ENCODE measurements around the gene CLK3.
"Not testable (repeated sequence)": the region's sequence is repeated elsewhere in the genome, so short reads cannot be mapped to it uniquely, and the experiment has no call there.

The CLK3 gene

DNA sequence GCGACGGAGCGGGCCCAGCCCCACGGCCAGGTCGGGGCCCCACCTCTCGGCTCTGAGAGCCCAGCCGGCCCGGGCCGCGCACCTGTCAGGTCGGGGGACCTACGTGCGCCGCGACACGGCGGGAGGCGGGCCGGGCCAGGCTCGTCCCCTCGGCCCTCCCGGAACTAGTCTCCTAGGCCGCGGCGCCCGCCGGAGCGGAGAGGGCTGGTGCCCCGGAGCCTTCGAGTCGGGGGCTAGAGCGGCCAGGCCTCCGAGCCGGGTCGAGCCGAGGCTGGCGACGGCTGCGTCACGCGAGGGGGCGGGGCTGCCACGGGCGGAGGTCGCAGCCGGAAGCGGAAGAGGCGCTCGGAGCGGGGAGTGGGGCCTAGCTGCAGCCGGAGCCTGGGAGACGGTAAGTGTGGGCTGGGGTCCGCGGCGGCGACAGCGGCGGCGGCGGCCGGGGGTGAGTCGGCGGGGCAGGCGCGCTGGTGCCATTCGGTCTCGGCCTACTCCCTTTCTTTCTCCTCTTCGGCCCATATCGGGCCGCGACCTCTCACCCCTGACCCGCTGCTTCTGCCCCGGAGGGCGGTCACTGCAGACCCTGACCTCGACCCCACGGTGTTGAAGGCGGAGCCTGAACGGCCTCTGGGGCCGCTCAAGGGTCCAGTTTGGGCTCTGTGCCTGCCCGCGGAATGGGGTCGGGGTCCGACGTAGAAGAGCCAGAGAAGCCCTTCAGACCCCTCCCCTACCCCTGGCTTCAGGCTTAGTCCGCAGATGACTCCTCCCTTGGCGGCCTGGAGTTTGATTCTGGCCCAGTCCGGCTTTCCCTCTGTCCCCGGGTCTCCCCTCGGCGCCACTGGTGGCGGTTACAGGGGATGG is at the start of gene CLK3:
CLK3 (plus strand) TSS at position 329 of the 858 bp plus-strand sequence. CDS start 3,361 bp downstream, outside the sequence.
- peak; percentile 85 for DNase-seq (ENCODE audit: low read depth)

DNA sequence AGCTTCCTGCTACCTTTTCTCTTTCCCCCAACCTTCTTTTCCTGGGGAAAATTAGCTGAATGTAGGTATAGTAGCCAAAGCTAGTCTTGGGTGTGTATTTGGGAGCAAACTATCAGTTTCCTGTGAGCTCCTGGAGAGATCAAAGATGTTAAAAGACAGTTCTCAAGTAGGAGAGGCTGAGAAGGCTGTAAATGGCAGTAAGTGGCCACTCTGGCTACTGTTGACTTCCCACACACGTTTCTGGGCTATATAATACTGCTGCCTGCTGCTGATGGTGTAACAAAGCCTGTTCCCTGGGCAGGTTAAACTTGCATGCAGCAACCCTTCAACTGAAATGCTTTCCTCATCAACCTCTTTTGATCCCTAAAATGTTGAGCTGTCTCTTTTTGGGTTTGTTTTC is 47.0 kb upstream of the CLK3 start:
- DNase-seq (ENCODE audit: low read depth), result no peak

DNA sequence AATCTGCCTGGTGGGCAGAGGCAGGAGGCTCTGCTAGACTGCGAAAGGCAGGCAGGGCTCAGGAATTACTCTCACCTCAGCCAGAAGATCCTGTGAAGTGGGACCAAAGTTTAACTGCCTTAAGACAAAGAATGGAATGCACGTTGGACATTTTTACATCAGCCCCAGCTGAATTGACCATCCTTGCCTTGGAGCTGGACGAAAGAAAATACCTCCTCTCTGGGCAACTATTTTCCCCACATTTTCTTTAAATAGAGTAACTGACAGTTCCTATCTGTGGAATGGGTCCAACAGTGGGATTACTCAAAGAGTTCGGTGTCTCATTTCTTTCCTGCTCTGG is 45.9 kb upstream of the CLK3 start:
- no peak for DNase-seq (ENCODE audit: low read depth)

DNA sequence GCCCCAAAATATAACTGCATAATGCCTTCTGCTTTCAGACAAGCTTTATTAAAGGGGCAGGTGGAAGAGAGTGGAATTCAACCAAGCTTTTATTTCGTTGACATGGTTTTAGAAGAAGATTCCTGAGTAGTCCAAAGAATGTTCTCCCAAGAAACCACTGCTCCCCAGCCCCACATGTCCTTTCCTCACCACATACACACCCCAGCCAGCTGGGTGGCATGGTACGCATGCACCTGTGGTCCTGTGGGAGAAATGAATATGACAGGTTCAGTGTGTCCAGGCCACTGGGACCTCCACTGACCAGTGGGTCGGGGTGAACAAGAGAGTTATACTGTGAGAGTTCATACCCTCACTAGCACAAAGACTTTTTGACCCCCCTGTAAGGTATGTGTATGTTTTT is 44.4 kb upstream of the CLK3 start:
- no peak for DNase-seq (ENCODE audit: low read depth)

DNA sequence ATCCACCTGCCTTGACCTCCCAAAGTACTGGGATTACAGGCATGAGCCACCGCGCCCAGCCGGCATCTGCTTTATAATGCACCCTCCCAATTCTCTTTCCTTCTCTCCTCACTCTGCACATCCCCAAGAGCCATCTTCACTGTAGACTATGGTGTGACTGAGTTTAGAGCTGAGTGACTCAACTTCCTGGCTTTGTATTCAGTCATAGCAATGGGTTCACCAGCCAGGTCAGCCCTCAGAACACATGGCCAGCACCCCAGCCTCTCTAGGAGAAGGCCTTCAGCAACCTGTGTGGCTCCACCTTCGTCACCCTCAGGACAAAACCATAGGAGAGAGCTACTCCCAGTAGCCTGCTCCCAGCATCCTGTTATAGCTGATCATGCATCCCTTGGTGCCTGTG is 41.6 kb upstream of the CLK3 start:
- peak; percentile 59 for DNase-seq (ENCODE audit: low read depth)

DNA sequence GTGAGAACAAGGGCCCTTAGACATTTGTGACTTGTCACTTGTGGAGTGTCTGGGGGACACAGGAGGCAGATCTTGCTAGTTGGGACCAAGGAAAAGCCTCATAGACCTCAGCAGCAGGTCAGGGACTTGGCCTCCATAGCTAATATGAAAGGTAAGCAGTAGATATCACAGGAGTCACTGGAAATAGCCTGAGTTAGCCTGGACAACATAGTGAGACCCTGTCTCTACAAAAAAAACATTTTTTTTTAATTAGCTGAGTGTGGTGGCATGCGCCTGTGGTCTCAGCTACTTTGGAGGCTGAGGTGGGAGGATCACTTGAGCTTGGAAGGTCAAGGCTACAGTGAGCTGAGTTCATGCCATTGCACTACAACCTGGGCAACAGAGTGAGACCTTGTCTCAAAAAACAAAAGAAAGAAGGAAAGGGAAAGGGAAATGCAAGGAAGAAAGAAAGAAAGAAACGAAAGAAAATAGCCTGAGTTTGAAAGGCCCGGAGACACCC is 37.1 kb upstream of the CLK3 start:
- no peak for DNase-seq (ENCODE audit: low read depth)

DNA sequence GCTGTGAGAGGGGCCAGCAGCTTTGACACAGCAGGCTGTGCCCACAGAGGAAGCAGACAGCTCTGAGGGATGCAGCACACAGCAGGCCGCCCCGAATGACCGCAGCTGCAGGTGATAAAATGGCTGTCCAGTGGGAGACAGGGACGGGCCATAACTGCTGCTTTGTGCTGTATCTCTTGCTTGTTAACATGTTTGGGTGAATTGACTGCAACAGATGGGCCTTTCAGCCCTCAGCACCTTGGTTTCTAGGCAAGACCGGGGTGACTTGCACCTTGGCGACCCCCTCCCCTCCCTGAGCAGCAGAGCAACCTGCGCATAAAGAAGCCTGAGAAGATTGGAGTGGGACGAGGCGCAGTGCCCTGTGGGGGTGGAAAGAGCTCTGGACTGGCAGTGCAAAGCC is 36.6 kb upstream of the CLK3 start:
- no peak for DNase-seq (ENCODE audit: low read depth)

DNA sequence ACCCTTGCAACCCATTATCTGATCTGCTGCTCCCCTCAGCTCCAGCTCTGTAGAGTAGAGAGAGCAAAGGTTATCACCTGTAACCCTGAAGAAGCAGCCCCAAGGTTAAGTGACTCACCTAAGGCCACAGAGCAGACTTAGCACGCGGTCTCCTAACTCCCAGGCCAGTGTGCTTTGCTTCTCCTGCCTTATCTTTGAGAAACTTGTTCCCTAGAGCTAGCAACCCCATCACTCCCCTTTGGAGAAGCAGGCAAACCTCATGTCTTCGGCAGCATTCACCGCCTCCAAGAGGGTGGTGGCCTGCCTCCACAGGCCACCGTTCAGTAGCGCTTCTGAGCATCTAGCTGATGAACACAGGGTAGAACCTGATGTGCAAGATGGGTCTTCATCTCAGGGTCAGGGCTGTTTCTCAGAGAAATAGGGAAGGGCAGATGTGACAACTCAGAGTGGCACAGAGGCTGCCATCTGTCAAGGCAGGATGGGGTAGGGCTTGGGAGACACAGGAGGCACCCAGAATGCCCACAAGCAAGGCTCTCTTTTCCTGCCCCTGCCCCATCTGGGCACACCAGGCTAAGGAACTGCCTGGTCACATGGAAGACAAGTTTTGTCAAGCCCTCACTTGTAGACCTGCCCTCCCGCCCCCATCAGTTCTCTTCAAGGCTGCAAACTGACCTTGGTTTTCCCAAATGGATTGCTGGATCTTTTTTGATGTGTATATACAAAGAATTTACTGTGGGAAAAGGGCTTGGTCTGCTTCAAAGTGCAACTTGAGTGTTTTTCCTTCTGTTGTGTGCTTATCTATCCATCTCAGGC is 34.9 kb upstream of the CLK3 start:
- no peak for DNase-seq (ENCODE audit: low read depth)

DNA sequence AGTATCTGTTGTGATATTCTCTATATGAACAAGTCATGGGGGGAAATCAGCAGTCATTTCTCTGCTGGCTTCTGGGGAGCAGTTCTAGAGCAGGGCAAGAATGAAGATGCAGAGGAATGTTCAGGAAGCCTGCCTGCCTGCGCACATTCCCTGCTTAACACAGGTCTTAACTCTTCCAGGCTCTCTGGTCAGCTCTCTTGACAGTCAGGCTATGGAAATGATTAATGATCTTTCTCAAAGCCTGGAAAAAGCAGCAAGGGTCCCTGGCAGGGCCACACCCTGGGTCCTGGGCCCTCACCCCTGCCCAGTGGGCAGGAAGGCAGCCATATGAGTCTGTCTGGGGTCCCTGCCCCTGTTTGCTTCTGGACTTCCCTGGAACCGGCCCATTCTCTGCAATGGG is 31.4 kb upstream of the CLK3 start:
- DNase-seq (ENCODE audit: low read depth), result no peak

DNA sequence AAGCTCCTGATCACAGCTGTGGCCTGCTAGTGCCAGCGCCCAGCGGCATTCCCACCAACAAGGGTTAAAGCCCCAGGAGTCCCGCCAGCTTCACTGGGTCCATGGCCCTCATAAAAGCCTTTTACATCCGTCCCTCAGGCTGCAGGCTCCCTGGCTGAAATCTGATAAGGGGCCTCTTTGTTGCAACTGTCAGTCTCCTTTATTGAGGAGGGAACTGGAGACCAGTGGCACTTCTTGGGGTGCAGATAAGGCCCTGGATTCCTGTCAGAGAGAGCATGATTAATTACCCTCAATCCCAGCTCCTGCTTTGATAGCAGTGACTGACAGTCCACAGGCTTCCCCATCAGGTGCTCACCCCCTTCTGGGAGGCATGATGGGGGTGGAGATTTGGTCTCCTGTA is 30.9 kb upstream of the CLK3 start:
- DNase-seq (ENCODE audit: low read depth), result no peak

DNA sequence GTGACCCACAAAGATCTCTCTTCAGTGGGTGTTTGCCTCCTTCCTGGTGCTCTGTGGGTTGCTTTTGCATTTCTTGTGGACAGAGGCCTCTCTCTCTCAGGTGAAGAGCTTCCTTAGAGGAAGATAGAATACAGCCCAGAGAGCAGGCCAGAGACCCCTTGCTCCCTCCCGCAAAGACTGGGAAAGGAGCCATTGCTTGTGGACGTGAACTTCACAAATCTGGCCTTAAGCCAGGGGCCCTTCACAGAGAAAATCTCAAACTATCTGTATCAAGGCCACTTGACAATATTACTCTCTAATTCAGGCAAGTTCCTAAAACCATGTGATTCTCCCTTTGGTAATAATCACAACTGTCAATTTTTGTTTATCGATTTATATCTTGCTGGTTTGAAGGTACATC is 30.4 kb upstream of the CLK3 start:
- no peak for DNase-seq (ENCODE audit: low read depth)

DNA sequence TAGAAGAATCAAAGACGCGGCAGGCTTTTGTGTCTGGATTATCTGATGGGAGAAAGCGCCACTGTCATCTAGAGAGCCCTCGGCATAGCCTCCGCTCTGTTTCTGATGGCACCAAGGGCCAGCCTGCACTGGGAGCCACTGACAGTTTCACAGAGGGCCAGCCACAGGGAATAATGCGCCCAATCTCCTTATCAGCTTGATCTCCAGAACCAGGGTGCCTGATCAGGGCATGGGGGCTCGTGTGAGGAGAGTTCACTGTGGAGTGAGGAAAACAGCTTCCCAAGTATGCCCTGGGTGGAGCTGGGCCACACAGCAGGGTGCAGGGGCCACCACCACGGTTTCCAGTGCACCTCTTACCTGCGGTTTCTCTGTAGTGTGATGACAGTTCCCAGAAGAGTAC is 29.8 kb upstream of the CLK3 start:
- no peak for DNase-seq (ENCODE audit: low read depth)

DNA sequence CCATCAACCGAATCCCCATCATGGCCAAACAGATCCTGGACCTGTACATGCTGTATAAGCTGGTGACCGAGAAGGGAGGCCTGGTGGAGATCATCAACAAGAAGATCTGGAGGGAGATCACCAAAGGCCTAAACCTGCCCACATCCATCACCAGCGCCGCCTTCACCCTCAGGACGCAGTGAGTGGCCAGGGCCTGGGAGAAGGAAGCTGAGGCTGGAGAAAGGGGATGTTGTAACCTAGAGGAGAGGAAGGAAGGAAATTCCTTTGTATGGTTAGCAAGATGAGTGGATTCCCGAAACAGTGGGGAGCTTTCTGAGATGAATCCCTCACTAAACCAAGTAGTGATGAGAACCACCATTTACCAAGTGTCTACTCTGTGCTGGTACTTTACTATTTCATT is 25.8 kb upstream of the CLK3 start:
- DNase-seq (ENCODE audit: low read depth), result no peak

DNA sequence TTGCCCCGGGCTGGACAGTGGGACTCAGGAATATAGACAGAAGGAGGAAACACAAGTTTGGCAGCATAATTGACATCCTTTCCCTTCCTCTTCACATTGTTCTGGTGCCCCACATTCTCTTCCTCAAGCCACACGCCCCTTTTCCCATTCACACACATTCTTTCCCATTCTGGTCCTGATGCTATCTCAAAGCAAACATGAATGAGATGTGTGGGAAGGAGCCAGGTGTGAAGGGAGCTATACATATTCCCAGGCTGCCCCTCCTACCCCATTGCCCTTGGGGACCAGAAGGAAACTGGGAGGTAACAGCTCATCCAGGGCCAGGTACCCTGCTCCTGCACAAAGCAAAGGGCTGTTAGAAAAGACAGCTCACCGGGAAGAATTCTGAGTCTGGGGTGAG is 23.4 kb upstream of the CLK3 start:
- no peak for DNase-seq (ENCODE audit: low read depth)

DNA sequence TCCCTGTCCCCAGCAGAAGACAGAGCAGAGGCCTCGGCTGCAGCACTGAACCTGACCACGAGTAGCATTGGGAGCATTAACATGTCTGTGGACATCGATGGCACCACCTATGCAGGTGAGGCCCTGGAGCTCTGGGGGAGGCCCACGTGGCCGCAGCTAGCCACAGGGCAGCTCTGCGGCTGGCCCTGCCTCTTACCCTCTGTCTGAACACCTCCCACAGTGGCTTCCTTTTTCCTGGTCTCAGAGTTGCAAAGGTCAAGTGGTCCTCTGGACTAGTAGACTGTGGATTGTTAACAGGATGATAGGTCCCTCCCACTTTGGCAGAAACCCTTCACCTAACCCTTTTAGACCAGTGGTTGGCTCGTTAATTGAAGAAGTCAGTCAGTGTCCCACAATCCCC is 22.5 kb upstream of the CLK3 start:
- DNase-seq (ENCODE audit: low read depth), result no peak

DNA sequence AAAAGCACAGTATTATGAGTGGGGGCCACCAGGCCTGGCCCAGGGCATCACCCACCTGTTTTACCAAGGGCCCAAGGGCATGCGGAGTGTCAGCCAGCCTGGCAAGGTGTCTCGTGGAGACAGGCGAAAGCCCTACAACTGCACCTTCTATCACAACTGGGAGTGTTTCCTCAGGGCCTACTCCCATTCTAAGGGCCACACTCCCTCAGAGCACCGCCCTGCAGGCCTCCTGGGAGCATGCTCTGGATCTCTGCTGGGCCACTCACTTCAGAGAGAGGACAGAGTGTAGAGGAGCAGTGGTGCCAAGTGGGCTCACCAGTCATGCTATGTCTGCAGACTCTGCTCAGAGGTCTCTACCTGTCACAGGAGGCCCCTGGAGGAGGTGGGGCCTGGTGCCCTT is 21.2 kb upstream of the CLK3 start:
- DNase-seq (ENCODE audit: low read depth), result no peak

DNA sequence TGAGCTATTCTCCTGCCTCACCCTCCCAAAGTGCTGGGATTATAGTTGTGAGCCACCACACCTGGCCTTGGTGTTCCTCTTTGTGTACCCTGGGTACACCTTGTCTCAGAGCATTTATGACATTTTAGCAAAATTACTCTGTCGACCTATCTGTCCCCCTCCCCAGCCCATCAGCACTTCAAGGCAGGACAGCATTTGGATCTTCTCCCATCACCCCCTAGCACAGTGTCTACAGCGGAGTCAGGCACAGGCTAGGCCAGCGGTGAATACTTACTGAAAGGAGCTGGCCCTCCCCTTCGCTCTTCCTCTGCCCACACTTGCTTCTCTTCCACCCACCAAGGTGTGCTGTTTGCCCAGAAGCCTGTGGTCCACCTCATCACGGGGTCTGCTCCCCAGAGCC is 20.4 kb upstream of the CLK3 start:
- no peak for DNase-seq (ENCODE audit: low read depth)

DNA sequence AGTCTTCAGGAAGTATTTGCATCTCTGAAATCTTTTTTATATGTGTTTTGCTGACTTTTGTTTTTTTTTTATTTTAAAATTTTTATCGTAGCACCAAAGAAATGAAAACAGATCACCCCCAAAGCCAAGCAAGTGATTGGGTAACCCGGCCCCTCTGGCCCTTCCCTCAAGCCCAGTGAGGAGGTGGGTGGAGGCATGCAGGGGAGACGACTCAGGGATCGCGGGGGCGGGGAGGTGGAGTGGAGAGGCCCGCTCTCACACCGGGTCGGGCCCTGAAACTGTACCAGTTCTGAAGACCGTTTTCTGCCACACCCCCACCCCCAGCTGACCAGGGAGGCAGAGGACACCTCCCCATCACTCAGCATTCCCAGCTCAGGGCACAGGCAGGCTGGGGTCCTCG is 18.9 kb upstream of the CLK3 start:
- not testable (repeated sequence) for DNase-seq (ENCODE audit: low read depth)

DNA sequence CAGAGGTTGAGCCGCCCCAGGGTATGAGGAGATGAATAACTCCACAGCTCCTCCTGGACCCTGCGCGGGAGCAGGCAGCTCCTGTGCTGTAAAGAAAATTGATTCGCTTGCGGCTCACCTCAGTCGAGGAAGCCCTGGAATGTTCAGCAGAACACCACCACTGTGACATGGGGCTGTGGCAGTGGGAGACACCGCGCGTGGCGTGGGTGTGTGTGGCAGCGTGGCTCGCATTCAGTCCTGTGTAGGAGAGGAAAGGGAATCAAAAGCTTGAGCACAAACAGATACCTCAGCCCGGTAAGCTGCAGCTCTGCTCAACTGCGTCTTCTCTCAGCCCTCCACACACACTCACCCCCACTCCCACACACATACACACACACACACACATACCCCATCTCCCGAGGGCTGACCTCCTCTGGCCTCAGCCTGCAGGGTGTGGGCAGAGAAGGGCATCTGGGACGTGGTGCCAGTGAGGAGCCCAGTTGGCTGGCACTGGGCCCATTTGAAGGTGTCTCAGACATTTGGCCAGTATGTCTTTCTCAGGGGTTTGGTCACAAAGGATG is 18.4 kb upstream of the CLK3 start:
- not testable (repeated sequence) for DNase-seq (ENCODE audit: low read depth)

DNA sequence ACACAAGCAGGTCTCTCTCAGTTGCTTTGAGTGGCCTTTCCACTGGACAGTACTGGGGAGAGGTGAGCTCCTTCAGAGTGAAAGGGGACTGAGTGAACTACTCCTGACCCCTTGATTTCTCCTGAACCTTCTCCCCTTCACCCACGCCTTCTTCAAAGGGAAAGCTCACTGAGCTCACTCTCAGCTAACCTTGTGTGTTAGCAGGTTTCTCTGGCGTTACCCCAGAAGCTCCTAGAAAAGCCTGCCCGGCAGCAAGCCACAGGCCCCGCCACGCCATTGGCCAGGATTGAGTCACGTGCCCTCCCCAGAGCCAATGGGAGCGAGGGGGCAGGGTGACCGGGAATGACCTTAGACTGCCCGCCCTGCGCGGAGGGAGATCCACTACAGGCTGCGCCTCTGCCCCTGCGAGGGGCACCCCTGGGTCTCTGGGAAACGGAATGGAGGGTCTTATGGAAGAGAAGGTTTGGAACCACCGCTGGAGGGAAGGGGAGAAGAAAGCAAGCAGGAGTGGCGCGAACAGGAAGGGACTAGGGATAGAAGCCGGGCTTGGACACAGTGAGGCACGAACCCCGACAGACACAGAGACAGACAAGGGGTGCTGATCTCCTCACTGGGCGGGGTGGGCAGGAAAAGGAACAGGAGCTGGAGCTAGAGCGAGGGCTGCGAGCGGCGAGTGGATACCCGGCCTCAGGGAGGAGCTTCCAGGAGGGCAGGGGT is 17.4 kb upstream of the CLK3 start:
- DNase-seq (ENCODE audit: low read depth), result peak; percentile 92

DNA sequence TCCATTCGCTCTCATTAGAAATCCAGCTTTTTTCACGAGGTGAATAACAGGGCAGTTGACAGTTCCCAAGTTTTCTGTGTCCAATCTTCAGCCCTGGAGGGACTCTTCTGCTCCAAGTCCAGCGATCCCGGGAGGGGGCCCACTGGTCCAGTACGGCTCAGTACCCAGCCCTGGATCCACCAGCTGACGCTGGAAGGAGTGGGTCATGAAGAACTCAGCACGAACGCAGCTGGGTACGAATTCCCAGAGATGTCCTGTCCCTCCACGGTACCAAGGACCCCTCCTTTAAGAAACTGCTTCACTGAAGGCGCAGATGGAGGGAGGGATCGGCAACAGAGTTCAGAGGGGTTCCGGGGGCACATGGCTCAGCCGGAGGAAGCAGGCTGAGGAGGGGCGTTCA is 16.5 kb upstream of the CLK3 start:
- no peak for DNase-seq (ENCODE audit: low read depth)

DNA sequence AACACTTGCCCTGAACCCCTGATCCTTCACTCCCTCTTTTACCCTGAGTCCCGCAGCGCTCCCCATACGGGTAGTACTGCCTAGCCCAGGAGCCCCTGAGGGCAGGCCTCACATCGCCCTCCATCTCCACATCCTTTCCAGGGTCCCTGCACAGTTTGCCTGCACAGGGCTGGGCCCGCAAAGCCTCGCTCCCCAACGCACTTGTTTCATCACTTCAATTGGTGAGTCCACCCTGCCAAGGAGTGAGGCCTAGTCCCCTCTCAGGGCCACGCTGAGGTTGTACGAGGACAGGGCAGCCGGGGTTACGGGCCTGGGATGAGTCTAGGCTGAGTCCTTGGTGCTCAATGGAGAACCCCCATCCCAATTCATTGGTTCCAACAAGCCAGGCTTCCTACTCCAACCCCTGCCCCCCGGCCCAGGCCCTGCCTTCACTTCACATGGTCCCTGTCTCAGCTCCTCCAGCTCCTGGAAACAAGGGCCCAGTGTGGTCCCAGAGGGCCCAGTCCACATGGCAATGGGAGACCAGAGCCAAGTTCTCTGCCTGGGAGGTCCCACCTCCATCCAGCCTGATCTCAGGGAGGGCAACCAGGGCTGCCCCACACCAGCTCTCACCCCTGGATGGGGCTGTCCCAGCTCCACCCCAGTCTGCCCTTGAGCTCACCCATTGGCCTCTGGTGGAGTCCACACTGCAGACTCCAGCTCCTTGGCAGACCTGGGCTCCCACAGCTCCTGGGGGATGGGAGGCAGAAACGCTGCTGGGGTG is 12.4 kb upstream of the CLK3 start:
- no peak for DNase-seq (ENCODE audit: low read depth)
